Measurements from ENCODE around the gene CLDN3. TPM values are rescaled to one million over a fixed set of nuclear protein-coding genes. Genes with fewer than 3 reads are reported as not detected.
"Not testable (repeated sequence)": the region's sequence is repeated elsewhere in the genome, so short reads cannot be mapped to it uniquely, and the experiment has no call there.

CLDN3 gene

GRCh38 chr7:73730485-73730884 lies 39.6 kb downstream of the CLDN3 start:
- Histone ChIP-seq H3K27me3 (ENCODE audit: control insufficient read depth, insufficient read depth, low read length) (peaks cover 7% of the 10 kb centered on the region), H3K9ac (ENCODE audit: low read depth, low read length) (no peak overlapping the region), H3K4me1 (ENCODE audit: control insufficient read depth, insufficient read depth, low read length) (peaks cover 5% of the 10 kb centered on the region), H3K36me3 (ENCODE audit: insufficient read depth, low read length) (no peaks in the 10 kb centered on the region), H3K9me3 (replicated peaks; ENCODE audit: low read length) (no peaks in the 10 kb centered on the region), H3K4me2 (ENCODE audit: low read length) (no peak overlapping the region), H3K4me3 (ENCODE audit: low read length) (no peak overlapping the region)

DNA sequence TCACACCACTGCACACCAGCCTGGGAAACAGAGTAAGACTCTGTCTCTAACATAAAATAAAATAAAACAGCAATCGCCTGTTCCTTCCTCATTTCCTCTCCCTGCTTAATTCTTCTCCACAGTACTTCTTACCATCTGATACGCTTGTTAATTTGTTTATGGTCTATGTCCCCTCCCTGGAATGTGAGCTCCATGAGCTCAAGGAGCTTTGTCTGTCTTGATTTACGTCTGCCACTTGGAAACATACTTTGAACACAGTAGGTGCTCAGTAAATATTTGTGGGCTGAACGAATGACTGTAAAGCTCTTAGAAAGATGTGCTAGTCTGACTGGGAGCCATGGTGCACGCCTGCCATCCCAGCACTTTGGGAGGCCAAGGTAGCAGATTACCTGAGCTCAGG lies 41.5 kb downstream of the CLDN3 start:
- Histone ChIP-seq H3K9ac (ENCODE audit: low read depth, low read length) (no peak overlapping the region), H3K4me1 (ENCODE audit: control insufficient read depth, insufficient read depth, low read length) (no peaks in the 10 kb centered on the region), H3K27me3 (ENCODE audit: control insufficient read depth, insufficient read depth, low read length) (peaks cover 7% of the 10 kb centered on the region), H3K4me2 (ENCODE audit: low read length) (no peak overlapping the region), H3K36me3 (ENCODE audit: insufficient read depth, low read length) (no peaks in the 10 kb centered on the region), H3K4me3 (ENCODE audit: low read length) (no peak overlapping the region), H3K9me3 (replicated peaks; ENCODE audit: low read length) (no peaks in the 10 kb centered on the region)

DNA sequence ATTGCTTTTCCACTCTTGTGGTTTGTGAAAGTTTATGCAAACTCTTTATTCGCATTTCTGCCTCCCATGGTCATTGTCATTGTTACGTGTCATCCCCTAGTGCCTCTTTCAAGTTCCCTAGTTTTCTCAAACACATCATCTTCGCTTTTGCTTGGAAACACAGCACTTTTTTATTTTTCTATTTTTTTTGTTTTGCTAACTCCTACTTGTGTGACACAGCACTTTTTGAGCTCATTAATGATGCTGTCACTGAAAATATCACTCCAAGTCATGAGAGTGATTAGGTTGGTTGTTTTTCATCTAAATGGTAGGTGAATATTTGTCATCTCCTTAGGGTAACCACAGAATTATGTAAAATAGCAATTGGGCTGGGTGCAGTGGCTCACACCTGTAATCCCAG lies 42.1 kb downstream of the CLDN3 start:
- H3K9me3 ChIP-seq (replicated peaks; ENCODE audit: low read length): no peaks in the 10 kb centered on the region
- H3K4me3 ChIP-seq (ENCODE audit: low read length): no peak overlapping the region
- peaks cover 7% of the 10 kb centered on the region for H3K27me3 ChIP-seq (ENCODE audit: control insufficient read depth, insufficient read depth, low read length)
- no peaks in the 10 kb centered on the region for H3K36me3 ChIP-seq (ENCODE audit: insufficient read depth, low read length)
- H3K9ac ChIP-seq (ENCODE audit: low read depth, low read length): no peak overlapping the region
- no peak overlapping the region for H3K4me2 ChIP-seq (ENCODE audit: low read length)
- no peaks in the 10 kb centered on the region for H3K4me1 ChIP-seq (ENCODE audit: control insufficient read depth, insufficient read depth, low read length)

GRCh38 chr7:73726083-73726466 lies 44.0 kb downstream of the CLDN3 start:
- Histone ChIP-seq H3K4me2 (ENCODE audit: low read length) (no peak overlapping the region), H3K4me1 (ENCODE audit: control insufficient read depth, insufficient read depth, low read length) (peaks cover 10% of the 10 kb centered on the region), H3K4me3 (ENCODE audit: low read length) (no peak overlapping the region), H3K36me3 (ENCODE audit: insufficient read depth, low read length) (no peaks in the 10 kb centered on the region), H3K9ac (ENCODE audit: low read depth, low read length) (no peak overlapping the region), H3K27me3 (ENCODE audit: control insufficient read depth, insufficient read depth, low read length) (peaks cover 7% of the 10 kb centered on the region), H3K9me3 (replicated peaks; ENCODE audit: low read length) (no peaks in the 10 kb centered on the region)

DNA sequence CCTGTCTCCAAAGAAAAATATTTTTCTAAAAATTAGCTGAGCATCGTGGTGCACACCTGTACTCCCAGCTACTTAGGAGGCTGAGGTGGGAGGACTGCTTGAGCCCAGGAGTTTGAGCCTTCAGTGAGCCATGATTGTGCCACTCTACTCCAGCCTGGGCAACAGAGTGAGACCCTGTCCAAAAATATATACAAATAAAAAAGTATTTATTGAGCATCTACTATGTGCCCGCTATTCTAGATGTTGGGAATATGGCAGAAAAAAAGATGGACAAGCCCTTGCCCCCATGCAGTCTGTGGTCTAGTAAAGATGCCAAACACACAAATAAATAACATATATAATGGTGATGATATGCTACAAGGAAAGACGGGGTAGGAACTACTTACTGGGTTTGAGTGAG lies 46.3 kb downstream of the CLDN3 start:
- Histone ChIP-seq H3K9me3 (replicated peaks; ENCODE audit: low read length) (no peaks in the 10 kb centered on the region), H3K36me3 (ENCODE audit: insufficient read depth, low read length) (no peaks in the 10 kb centered on the region), H3K4me2 (ENCODE audit: low read length) (no peak overlapping the region), H3K4me1 (ENCODE audit: control insufficient read depth, insufficient read depth, low read length) (peaks cover 15% of the 10 kb centered on the region), H3K4me3 (ENCODE audit: low read length) (no peak overlapping the region), H3K9ac (ENCODE audit: low read depth, low read length) (no peak overlapping the region), H3K27me3 (ENCODE audit: control insufficient read depth, insufficient read depth, low read length) (peaks cover 7% of the 10 kb centered on the region)

- no peak overlapping the region for H3K9ac ChIP-seq (ENCODE audit: low read depth, low read length)
- no peaks in the 10 kb centered on the region for H3K36me3 ChIP-seq (ENCODE audit: insufficient read depth, low read length)
- H3K27me3 ChIP-seq (ENCODE audit: control insufficient read depth, insufficient read depth, low read length): peaks cover 4% of the 10 kb centered on the region
- H3K9me3 ChIP-seq (replicated peaks; ENCODE audit: low read length): no peaks in the 10 kb centered on the region
- H3K4me3 ChIP-seq (ENCODE audit: low read length): no peak overlapping the region
- H3K4me1 ChIP-seq (ENCODE audit: control insufficient read depth, insufficient read depth, low read length): peaks cover 20% of the 10 kb centered on the region
- no peak overlapping the region for H3K4me2 ChIP-seq (ENCODE audit: low read length)
Measured at GRCh38 chr7:73722785-73723184, 47.3 kb downstream of the CLDN3 start.

- not testable (repeated sequence) for H3K36me3 ChIP-seq (ENCODE audit: insufficient read depth, low read length); H3K4me3 ChIP-seq (ENCODE audit: low read length); H3K4me2 ChIP-seq (ENCODE audit: low read length); H3K9me3 ChIP-seq (replicated peaks; ENCODE audit: low read length); H3K27me3 ChIP-seq (ENCODE audit: control insufficient read depth, insufficient read depth, low read length); H3K9ac ChIP-seq (ENCODE audit: low read depth, low read length)
- peaks cover 26% of the 10 kb centered on the region for H3K4me1 ChIP-seq (ENCODE audit: control insufficient read depth, insufficient read depth, low read length)
Measured at GRCh38 chr7:73722182-73722581, 47.9 kb downstream of the CLDN3 start.

- H3K9me3 ChIP-seq (replicated peaks; ENCODE audit: low read length): no peaks in the 10 kb centered on the region
- no peak overlapping the region for H3K4me3 ChIP-seq (ENCODE audit: low read length)
- no peak overlapping the region for H3K4me2 ChIP-seq (ENCODE audit: low read length)
- H3K9ac ChIP-seq (ENCODE audit: low read depth, low read length): no peak overlapping the region
- peaks cover 4% of the 10 kb centered on the region for H3K36me3 ChIP-seq (ENCODE audit: insufficient read depth, low read length)
- peaks cover 34% of the 10 kb centered on the region for H3K4me1 ChIP-seq (ENCODE audit: control insufficient read depth, insufficient read depth, low read length)
- H3K27me3 ChIP-seq (ENCODE audit: control insufficient read depth, insufficient read depth, low read length): no peaks in the 10 kb centered on the region
Measured at GRCh38 chr7:73721377-73721817, 48.7 kb downstream of the CLDN3 start.

DNA sequence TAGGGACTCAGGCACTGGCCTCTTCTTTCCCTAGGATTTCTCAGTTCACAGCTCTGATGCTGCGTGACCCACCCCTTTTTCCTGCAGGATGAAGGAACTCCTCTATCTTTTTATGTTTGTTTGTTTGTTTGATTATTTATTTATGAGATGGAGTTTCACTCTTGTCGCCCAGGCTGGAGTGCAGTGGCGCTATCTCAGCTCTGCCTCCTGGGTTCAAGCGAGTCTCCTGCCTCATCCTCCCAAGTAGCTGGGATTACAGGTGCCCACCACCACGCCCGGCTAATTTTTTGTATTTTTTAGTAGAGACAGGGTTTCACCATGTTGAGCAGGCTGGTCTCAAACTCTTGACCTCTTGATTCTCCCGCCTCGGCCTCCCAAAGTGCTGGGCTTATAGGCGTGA lies 49.6 kb downstream of the CLDN3 start:
- Histone ChIP-seq H3K4me1 (ENCODE audit: control insufficient read depth, insufficient read depth, low read length) (peaks cover 43% of the 10 kb centered on the region), H3K36me3 (ENCODE audit: insufficient read depth, low read length) (peaks cover 10% of the 10 kb centered on the region)
- not testable (repeated sequence) for H3K9ac ChIP-seq (ENCODE audit: low read depth, low read length); H3K4me2 ChIP-seq (ENCODE audit: low read length); H3K9me3 ChIP-seq (replicated peaks; ENCODE audit: low read length); H3K27me3 ChIP-seq (ENCODE audit: control insufficient read depth, insufficient read depth, low read length); H3K4me3 ChIP-seq (ENCODE audit: low read length)

GRCh38 chr7:73719806-73720169 lies 50.3 kb downstream of the CLDN3 start:
- peaks cover 13% of the 10 kb centered on the region for H3K36me3 ChIP-seq (ENCODE audit: insufficient read depth, low read length)
- H3K4me1 ChIP-seq (ENCODE audit: control insufficient read depth, insufficient read depth, low read length): peaks cover 46% of the 10 kb centered on the region
- no peak overlapping the region for H3K9ac ChIP-seq (ENCODE audit: low read depth, low read length)
- peak overlapping the region; percentile 59 for H3K4me3 ChIP-seq (ENCODE audit: low read length)
- H3K27me3 ChIP-seq (ENCODE audit: control insufficient read depth, insufficient read depth, low read length): no peaks in the 10 kb centered on the region
- H3K9me3 ChIP-seq (replicated peaks; ENCODE audit: low read length): no peaks in the 10 kb centered on the region
- peak overlapping the region; percentile 82 for H3K4me2 ChIP-seq (ENCODE audit: low read length)

Small RNAs within 50 kb of the gene (small RNA-seq; reads per million reads assigned to genes)
- not detected for gene RN7SL265P

All from skeletal muscle satellite cell (primary cell).